GM12873 (cell line): ENCODE data around the gene NBDY.

Source experiments
- CTCF ChIP-seq: IDR thresholded peaks from 2 replicates; pipeline ENCODE4 v1.5.1; 2012; ENCODE audit warnings: low read depth, mild to moderate bottlenecking, moderate library complexity, low read length, control low read depth; ENCODE audit not compliant: insufficient read depth; ENCODE audit errors: missing control alignments

NBDY gene

GRCh38 chrX:56791456-56791855 is 62.4 kb downstream of the NBDY start:
- TF ChIP-seq CTCF: no peak

- no peak for TF ChIP-seq CTCF
These were observed 63.4 kb downstream of the NBDY start for GRCh38 chrX:56792270-56793111.

- TF ChIP-seq CTCF: no peak
These were observed 64.0 kb downstream of the NBDY start for GRCh38 chrX:56793112-56793430.

GRCh38 chrX:56793521-56794320 is 64.7 kb downstream of the NBDY start:
- no peak for TF ChIP-seq CTCF

GRCh38 chrX:56794404-56795230 is 65.6 kb downstream of the NBDY start:
- no peak for TF ChIP-seq CTCF

GRCh38 chrX:56795309-56795868 is 66.3 kb downstream of the NBDY start:
- TF ChIP-seq CTCF: no peak
